Mesodermal cell (in vitro differentiated cells): Measurements from ENCODE around the gene SLC43A2.

ENCODE experiments used
- H3K27ac ChIP-seq: 2 replicates; pipeline ENCODE4 v1.7.0; 2013; ENCODE audit warnings: mild to moderate bottlenecking, low read depth, low read length, moderate library complexity; ENCODE audit not compliant: severe bottlenecking
- H3K36me3 ChIP-seq: 2 replicates; pipeline ENCODE4 v1.7.1; 2013; ENCODE audit warnings: mild to moderate bottlenecking, low read length, moderate library complexity; ENCODE audit not compliant: control insufficient read depth, insufficient read depth
- H3K4me1 ChIP-seq: one replicate; pipeline ENCODE4 v1.7.1; 2013; ENCODE audit warnings: mild to moderate bottlenecking, low read length; ENCODE audit not compliant: insufficient read depth, control insufficient read depth, poor library complexity, severe bottlenecking
- H3K4me3 ChIP-seq: 2 replicates; pipeline ENCODE4 v1.7.0; 2013; ENCODE audit warnings: low read length, control low read depth, mild to moderate bottlenecking; ENCODE audit not compliant: insufficient read depth, poor library complexity, severe bottlenecking; ENCODE audit errors: extremely low read depth
- H3K9me3 ChIP-seq: 2 replicates; pipeline ENCODE4 v1.7.1; 2013; ENCODE audit warnings: mild to moderate bottlenecking, low read length, moderate library complexity; ENCODE audit not compliant: control insufficient read depth
- WGBS, 2 experiments: methylation state at CpG; one replicate each; pipeline ENCODE4 v1.1.5; 2013; ENCODE audit warnings: missing lambda C conversion rate in 2 of 2; ENCODE audit not compliant: insufficient coverage in 2 of 2; 5-methylcytosine and 5-hydroxymethylcytosine counted together

SLC43A2 gene

GRCh38 chr17:1548032-1548431 lies 80.6 kb downstream of the SLC43A2 start:
- WGBS, 2 experiments: 96 to 100% methylated on average over 14 to 18 of the region's 18 CpGs
- Histone ChIP-seq H3K4me1 (no peaks in the 10 kb centered on the region), H3K36me3 (peaks cover 93% of the 10 kb centered on the region), H3K4me3 (no peak overlapping the region), H3K9me3 (no peaks in the 10 kb centered on the region), H3K27ac (no peak overlapping the region)

GRCh38 chr17:1546292-1546922 lies 82.2 kb downstream of the SLC43A2 start:
- Histone ChIP-seq H3K4me3 (no peak overlapping the region), H3K27ac (no peak overlapping the region), H3K36me3 (peaks cover 92% of the 10 kb centered on the region), H3K4me1 (no peaks in the 10 kb centered on the region), H3K9me3 (no peaks in the 10 kb centered on the region)
- 97 to 100% methylated on average over 5 of the region's 6 CpGs for WGBS, 2 experiments

- no peak overlapping the region for H3K27ac ChIP-seq
- H3K36me3 ChIP-seq: peaks cover 92% of the 10 kb centered on the region
- no peaks in the 10 kb centered on the region for H3K9me3 ChIP-seq
- 98 to 99% methylated on average over 6 to 7 of the region's 9 CpGs for WGBS, 2 experiments
- H3K4me1 ChIP-seq: no peaks in the 10 kb centered on the region
- no peak overlapping the region for H3K4me3 ChIP-seq
Observed at GRCh38 chr17:1545618-1546017, 83.0 kb downstream of the SLC43A2 start.

- H3K27ac ChIP-seq: no peak overlapping the region
- no peaks in the 10 kb centered on the region for H3K9me3 ChIP-seq
- 50 to 80% methylated on average over 7 to 8 of the region's 8 CpGs for WGBS, 2 experiments
- H3K4me1 ChIP-seq: no peaks in the 10 kb centered on the region
- no peak overlapping the region for H3K4me3 ChIP-seq
- peaks cover 95% of the 10 kb centered on the region for H3K36me3 ChIP-seq
Observed at GRCh38 chr17:1542316-1542715, 86.3 kb downstream of the SLC43A2 start.

- H3K27ac ChIP-seq: no peak overlapping the region
- no peaks in the 10 kb centered on the region for H3K4me1 ChIP-seq
- WGBS, 2 experiments: 100% methylated on average over 2 to 3 of the region's 4 CpGs
- H3K9me3 ChIP-seq: no peaks in the 10 kb centered on the region
- peaks cover 93% of the 10 kb centered on the region for H3K36me3 ChIP-seq
- no peak overlapping the region for H3K4me3 ChIP-seq
Observed at GRCh38 chr17:1541367-1541904, 87.2 kb downstream of the SLC43A2 start.

- Histone ChIP-seq H3K4me1 (no peaks in the 10 kb centered on the region), H3K9me3 (no peaks in the 10 kb centered on the region), H3K27ac (no peak overlapping the region), H3K4me3 (no peak overlapping the region), H3K36me3 (peaks cover 89% of the 10 kb centered on the region)
- WGBS, 2 experiments: 90 to 95% methylated on average over 12 to 14 of the region's 15 CpGs
Observed at GRCh38 chr17:1539811-1540210, 88.8 kb downstream of the SLC43A2 start.

GRCh38 chr17:1535737-1536136 lies 92.9 kb downstream of the SLC43A2 start:
- Histone ChIP-seq H3K27ac (no peak overlapping the region), H3K36me3 (peaks cover 91% of the 10 kb centered on the region), H3K4me1 (no peaks in the 10 kb centered on the region), H3K4me3 (no peak overlapping the region), H3K9me3 (no peaks in the 10 kb centered on the region)
- whole genome bisulfite sequencing, 2 experiments: 96 to 100% methylated on average over 4 of the region's 4 CpGs

- 92% methylated on average over 21 to 22 of the region's 24 CpGs for WGBS, 2 experiments
- no peaks in the 10 kb centered on the region for H3K9me3 ChIP-seq
- no peak overlapping the region for H3K4me3 ChIP-seq
- peaks cover 90% of the 10 kb centered on the region for H3K36me3 ChIP-seq
- H3K4me1 ChIP-seq: no peaks in the 10 kb centered on the region
- H3K27ac ChIP-seq: no peak overlapping the region
Observed at GRCh38 chr17:1533661-1534325, 94.8 kb downstream of the SLC43A2 start.

- H3K27ac ChIP-seq: no peak overlapping the region
- no peaks in the 10 kb centered on the region for H3K4me1 ChIP-seq
- no peaks in the 10 kb centered on the region for H3K9me3 ChIP-seq
- no peak overlapping the region for H3K4me3 ChIP-seq
- 81 to 90% methylated on average over 8 to 10 of the region's 10 CpGs for WGBS, 2 experiments
- peaks cover 89% of the 10 kb centered on the region for H3K36me3 ChIP-seq
Observed at GRCh38 chr17:1532836-1533602, 95.6 kb downstream of the SLC43A2 start.

- peaks cover 89% of the 10 kb centered on the region for H3K36me3 ChIP-seq
- no CpG with 5 or more reads among the region's 2 CpGs for WGBS, 2 experiments
- no peak overlapping the region for H3K4me3 ChIP-seq
- no peaks in the 10 kb centered on the region for H3K9me3 ChIP-seq
- no peaks in the 10 kb centered on the region for H3K4me1 ChIP-seq
- H3K27ac ChIP-seq: no peak overlapping the region
Observed at GRCh38 chr17:1529863-1530262, 98.8 kb downstream of the SLC43A2 start.
